HCT116 (cell line): ENCODE results near the gene PDE6H. TPM values are rescaled to one million over a fixed set of nuclear protein-coding genes. Genes with fewer than 3 reads are reported as not detected.
A peak's percentile ranks its signal among the peaks of the same experiment; 100 is the strongest.

Source experiments
- ATAC-seq: fragments of 200-7000 bp; cut with Tn5 transposase; 2 replicates; pipeline ENCODE4 v1.9.1; 2020; ENCODE audit warnings: mild to moderate bottlenecking, moderate library complexity
- BruUV-seq: library from RNA; stranded (reverse); fragments of 400-500 nt; replicated peaks from 2 replicates; lab custom pipeline; 2021; lab: Mats Ljungman, UMichigan
- CTCF ChIA-PET: fragments of 300-600 bp; sonication (Branson Sonifier 250); formaldehyde crosslinking; loops from one replicate; lab custom pipeline; 2021; ENCODE audit warnings: antibody characterized with exemption; lab: Charles Lee
- POLR2A ChIA-PET: fragments of 300-600, 350-600 bp; sonication (Branson Sonifier 250); formaldehyde crosslinking; loops from one replicate; lab custom pipeline; 2021; ENCODE audit warnings: antibody characterized with exemption; lab: Charles Lee
- RAD21 ChIA-PET, 2 experiments: fragments of 300-600 bp; sonication (Branson Sonifier 250); formaldehyde crosslinking; loops; one replicate each; lab custom pipeline; 2023; ENCODE audit warnings: low total read pairs in 2 of 2; ENCODE audit not compliant: uncharacterized antibody in 2 of 2, unreplicated experiment in 2 of 2, low non-redundant PET in 1 of 2; lab: Charles Lee
- DNase-seq: peaks from one replicate; pipeline ENCODE4 v3.0.0-alpha.2; 2010; ENCODE audit warnings: low read depth, low spot score
- H2AFZ ChIP-seq: fragments of 200-600 bp; shearing (Covaris generic), sonication (generic); 2 replicates; pipeline ENCODE4 v1.6.1; 2017; ENCODE audit warnings: low read depth, mixed run types, mixed read lengths, antibody characterized with exemption, low read length; ENCODE audit not compliant: poor library complexity, severe bottlenecking
- H3K27ac ChIP-seq: 2 replicates; pipeline ENCODE4 v1.5.1; 2012; ENCODE audit warnings: low read depth, low read length
- H3K27me3 ChIP-seq: fragments of 200-600 bp; sonication (generic); 2 replicates; pipeline ENCODE4 v1.6.1; 2016; ENCODE audit warnings: mixed run types, low read length, mixed read lengths; ENCODE audit not compliant: insufficient read depth
- H3K36me3 ChIP-seq, 2 experiments: fragments of 200-500 bp in 1 of 2; fragments of 200-600 bp in 1 of 2; sonication (Bioruptor generic) in 1 of 2; sonication (generic) in 1 of 2; 2 replicates each; pipeline versions ENCODE4 v1.5.1 to v1.6.1; 2014 to 2016; ENCODE audit warnings: low read length in 2 of 2, inconsistent platforms in 1 of 2, mixed read lengths in 1 of 2, mixed run types in 1 of 2; ENCODE audit not compliant: insufficient read depth in 2 of 2, control insufficient read depth in 1 of 2
- H3K4me1 ChIP-seq, 2 experiments: fragments of 200-600 bp in 1 of 2; sonication (generic) in 1 of 2; 2 replicates each; pipeline versions ENCODE4 v1.5.1 to v1.6.1; 2012 to 2017; ENCODE audit warnings: low read length in 2 of 2, inconsistent platforms in 1 of 2, mild to moderate bottlenecking in 1 of 2, mixed read lengths in 1 of 2, mixed run types in 1 of 2, moderate library complexity in 1 of 2; ENCODE audit not compliant: insufficient read depth in 2 of 2, control insufficient read depth in 1 of 2
- H3K4me2 ChIP-seq: fragments of 200-600 bp; sonication (generic); 2 replicates; pipeline ENCODE4 v1.6.1; 2017; ENCODE audit warnings: mixed run types, low read length, mixed read lengths
- H3K4me3 ChIP-seq, 2 experiments: fragments of 200-600 bp in 1 of 2; sonication (generic) in 1 of 2; replicated peaks in 1 of 2; 2 replicates each; pipeline ENCODE4 v1.5.1; 2011 to 2016; ENCODE audit warnings: low read length in 2 of 2, control low read depth in 1 of 2, low read depth in 1 of 2, mild to moderate bottlenecking in 1 of 2, mixed read lengths in 1 of 2, mixed run types in 1 of 2
- H3K79me2 ChIP-seq: fragments of 200-600 bp; sonication (generic); 2 replicates; pipeline ENCODE4 v1.6.1; 2017; ENCODE audit warnings: mild to moderate bottlenecking, mixed run types, low read length, moderate library complexity, mixed read lengths; ENCODE audit not compliant: insufficient read depth
- H3K9ac ChIP-seq: fragments of 200-600 bp; sonication (generic); 2 replicates; pipeline ENCODE4 v1.6.1; 2016; ENCODE audit warnings: low read length, mixed read lengths
- H3K9me2 ChIP-seq: fragments of 200-600 bp; sonication (generic), shearing (Covaris generic); 2 replicates; pipeline ENCODE4 v1.6.1; 2017; ENCODE audit warnings: mixed run types, mild to moderate bottlenecking, moderate library complexity; ENCODE audit not compliant: insufficient read depth
- H3K9me3 ChIP-seq, 2 experiments: fragments of 200-500 bp in 1 of 2; fragments of 200-600 bp in 1 of 2; sonication (Bioruptor generic) in 1 of 2; sonication (generic) in 1 of 2; 2 replicates each; pipeline ENCODE4 v1.6.1; 2014 to 2017; ENCODE audit warnings: low read length in 2 of 2, mixed read lengths in 2 of 2, inconsistent platforms in 1 of 2, low read depth in 1 of 2, mild to moderate bottlenecking in 1 of 2, mixed run types in 1 of 2, moderate library complexity in 1 of 2; ENCODE audit not compliant: control insufficient read depth in 1 of 2, insufficient read depth in 1 of 2
- H4K20me1 ChIP-seq: fragments of 200-600 bp; sonication (generic), shearing (Covaris generic); 2 replicates; pipeline ENCODE4 v1.6.1; 2017; ENCODE audit warnings: mixed run types, mild to moderate bottlenecking, moderate library complexity; ENCODE audit not compliant: insufficient read depth
- CBX3 ChIP-seq: IDR thresholded peaks from 2 replicates; pipeline ENCODE4 v1.6.1; 2012; ENCODE audit warnings: low read depth
- EZH2 ChIP-seq: fragments of 200-600 bp; sonication (generic); IDR thresholded peaks from 2 replicates; pipeline ENCODE4 v1.6.1; 2017; ENCODE audit warnings: antibody characterized with exemption, mixed run types
- JUND ChIP-seq: IDR thresholded peaks from 2 replicates; pipeline ENCODE4 v1.6.1; 2012
- POLR2AphosphoS5 ChIP-seq: IDR thresholded peaks from 2 replicates; pipeline ENCODE4 v1.6.1; 2011; ENCODE audit warnings: mild to moderate bottlenecking, low read depth, low read length, moderate library complexity
- RAD21 ChIP-seq: IDR thresholded peaks from 2 replicates; pipeline ENCODE4 v1.6.1; 2012; ENCODE audit warnings: low read depth, mild to moderate bottlenecking
- SIN3A ChIP-seq: IDR thresholded peaks from 2 replicates; pipeline ENCODE4 v1.6.1; 2012; ENCODE audit warnings: low read depth
- SP1 ChIP-seq: IDR thresholded peaks from 2 replicates; pipeline ENCODE4 v1.6.1; 2012; ENCODE audit warnings: low read depth
- TCF7L2 ChIP-seq: IDR thresholded peaks from 2 replicates; pipeline ENCODE4 v1.7.0; 2011; ENCODE audit warnings: borderline replicate concordance, inconsistent platforms; ENCODE audit not compliant: insufficient read depth, insufficient read length; ENCODE audit errors: extremely low read depth
- YY1 ChIP-seq: IDR thresholded peaks from 2 replicates; pipeline ENCODE4 v1.6.1; 2011; ENCODE audit warnings: low read length, low read depth, moderate library complexity, mild to moderate bottlenecking; ENCODE audit not compliant: insufficient replicate concordance; ENCODE audit errors: extremely low read depth
- ZFX ChIP-seq: fragments of 450-650 bp; IDR thresholded peaks from 2 replicates; pipeline ENCODE4 v1.6.1; 2017
- ZNF274 ChIP-seq: fragments of 200-500 bp; sonication (Bioruptor generic); IDR thresholded peaks from 2 replicates; pipeline ENCODE4 v1.6.1; 2014; ENCODE audit warnings: mild to moderate bottlenecking, low read depth, low read length, inconsistent platforms
- intact Hi-C: fragments of 100-400 bp; cut with micrococcal nuclease; formaldehyde crosslinking; loops from 2 replicates; pipeline ENCODE4 v1.10.0; 2022
- total RNA-seq: library from RNA; stranded (reverse); gene quantifications from one replicate; pipeline ENCODE4 v1.2.1, GENCODE V29; 2021; ENCODE audit not compliant: unreplicated experiment
- TF ChIP-seq, protein P1 (sequence below), 3 experiments: fragments of 200-600 bp in 1 of 3; sonication (generic) in 1 of 3; IDR thresholded peaks in 2 of 3; conservative IDR thresholded peaks in 1 of 3; 2 replicates each; pipeline ENCODE4 v1.5.1; 2012 to 2017; ENCODE audit warnings: low read depth in 2 of 3, low read length in 2 of 3, antibody characterized with exemption in 1 of 3, borderline replicate concordance in 1 of 3, control low read depth in 1 of 3, mild to moderate bottlenecking in 1 of 3, mixed read lengths in 1 of 3, mixed run types in 1 of 3, moderate library complexity in 1 of 3; ENCODE audit not compliant: insufficient read depth in 1 of 3
- TF ChIP-seq, protein P2 (sequence below): IDR thresholded peaks from 2 replicates; pipeline ENCODE4 v1.6.1; 2012
- TF ChIP-seq, protein P3 (sequence below): IDR thresholded peaks from 2 replicates; pipeline ENCODE4 v1.6.1; 2012

PDE6H gene
- total RNA-seq, 1 experiment from 2014 or later: not detected

GRCh38 chr12:15011162-15011561, 38.3 kb downstream of the PDE6H start:
- no peak for DNase-seq
- no peaks in the 10 kb centered on the region for H3K36me3 ChIP-seq
- H3K4me2 ChIP-seq: no peak overlapping the region
- BruUV-seq: no TSS peak
- H3K9ac ChIP-seq: no peak overlapping the region
- RAD21 ChIA-PET: no interaction called here
- POLR2A ChIA-PET: no interaction called here
- H3K4me3 ChIP-seq: no peak overlapping the region
- H3K9me3 ChIP-seq: no peaks in the 10 kb centered on the region
- peaks cover 36% of the 10 kb centered on the region for H3K27me3 ChIP-seq
- H3K27ac ChIP-seq: no peak overlapping the region
- peak; percentile 87 for ATAC-seq
- H3K79me2 ChIP-seq: no peaks in the 10 kb centered on the region
- CTCF ChIA-PET: interaction anchor here (0.7 kb wide), 1 partner anchor 15 kb away, joined by 3 read pairs; no protein-coding TSS in a partner anchor
- no peak for TF ChIP-seq TCF7L2
- TF ChIP-seq, protein P1, sequence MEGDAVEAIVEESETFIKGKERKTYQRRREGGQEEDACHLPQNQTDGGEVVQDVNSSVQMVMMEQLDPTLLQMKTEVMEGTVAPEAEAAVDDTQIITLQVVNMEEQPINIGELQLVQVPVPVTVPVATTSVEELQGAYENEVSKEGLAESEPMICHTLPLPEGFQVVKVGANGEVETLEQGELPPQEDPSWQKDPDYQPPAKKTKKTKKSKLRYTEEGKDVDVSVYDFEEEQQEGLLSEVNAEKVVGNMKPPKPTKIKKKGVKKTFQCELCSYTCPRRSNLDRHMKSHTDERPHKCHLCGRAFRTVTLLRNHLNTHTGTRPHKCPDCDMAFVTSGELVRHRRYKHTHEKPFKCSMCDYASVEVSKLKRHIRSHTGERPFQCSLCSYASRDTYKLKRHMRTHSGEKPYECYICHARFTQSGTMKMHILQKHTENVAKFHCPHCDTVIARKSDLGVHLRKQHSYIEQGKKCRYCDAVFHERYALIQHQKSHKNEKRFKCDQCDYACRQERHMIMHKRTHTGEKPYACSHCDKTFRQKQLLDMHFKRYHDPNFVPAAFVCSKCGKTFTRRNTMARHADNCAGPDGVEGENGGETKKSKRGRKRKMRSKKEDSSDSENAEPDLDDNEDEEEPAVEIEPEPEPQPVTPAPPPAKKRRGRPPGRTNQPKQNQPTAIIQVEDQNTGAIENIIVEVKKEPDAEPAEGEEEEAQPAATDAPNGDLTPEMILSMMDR (IDR thresholded peaks at IDR 0.05 in 2 of 3, conservative IDR thresholded peaks at IDR 0.05 in 1 of 3; ENCODE audit: borderline replicate concordance in 1 of 3, insufficient read depth in 1 of 3, low read depth in 2 of 3, low read length in 2 of 3): peak; percentile 5 to 43 (median 37); a peak in 2 of 6 replicates
- no peak for TF ChIP-seq CBX3
- TF ChIP-seq, all 23 proteins: peak for 1
- Histone ChIP-seq H4K20me1 (no peaks in the 10 kb centered on the region), H3K4me1 (no peaks in the 10 kb centered on the region), H3K9me2 (no peaks in the 10 kb centered on the region), H2AFZ (no peak overlapping the region)
- intact Hi-C loops: no loop called here

- Histone ChIP-seq H3K4me1 (no peaks in the 10 kb centered on the region), H3K9ac (no peak overlapping the region), H3K36me3 (no peaks in the 10 kb centered on the region), H3K27me3 (peaks cover 35% of the 10 kb centered on the region), H3K4me2 (no peak overlapping the region), H2AFZ (no peak overlapping the region), H3K9me3 (no peaks in the 10 kb centered on the region), H3K9me2 (no peaks in the 10 kb centered on the region), H3K4me3 (no peak overlapping the region), H4K20me1 (no peaks in the 10 kb centered on the region), H3K79me2 (no peaks in the 10 kb centered on the region), H3K27ac (no peak overlapping the region)
- intact Hi-C loops: no loop called here
- ChIA-PET POLR2A (no interaction called here), RAD21 (no interaction called here), CTCF (no interaction called here)
- no peak for DNase-seq
- no TSS peak for BruUV-seq
- ATAC-seq: no peak
- no peak for TF ChIP-seq EZH2
- TF ChIP-seq CBX3: no peak
- TF ChIP-seq YY1: no peak
- no peak for TF ChIP-seq RAD21
- TF ChIP-seq SIN3A: no peak
- TF ChIP-seq, protein P2, sequence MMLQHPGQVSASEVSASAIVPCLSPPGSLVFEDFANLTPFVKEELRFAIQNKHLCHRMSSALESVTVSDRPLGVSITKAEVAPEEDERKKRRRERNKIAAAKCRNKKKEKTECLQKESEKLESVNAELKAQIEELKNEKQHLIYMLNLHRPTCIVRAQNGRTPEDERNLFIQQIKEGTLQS: no peak
- no peak for TF ChIP-seq ZNF274
- no peak for TF ChIP-seq TCF7L2
- no peak for TF ChIP-seq ZFX
- no peak for TF ChIP-seq SP1
- TF ChIP-seq, protein P3, sequence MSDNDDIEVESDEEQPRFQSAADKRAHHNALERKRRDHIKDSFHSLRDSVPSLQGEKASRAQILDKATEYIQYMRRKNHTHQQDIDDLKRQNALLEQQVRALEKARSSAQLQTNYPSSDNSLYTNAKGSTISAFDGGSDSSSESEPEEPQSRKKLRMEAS: no peak
- TF ChIP-seq JUND: no peak
- TF ChIP-seq POLR2AphosphoS5: no peak
These were observed 40.9 kb downstream of the PDE6H start for GRCh38 chr12:15013634-15014179.
